OCI-LY1 (cell line): ENCODE data around the gene CCT3.
A peak's percentile ranks its signal among the peaks of the same experiment; 100 is the strongest.

Source experiments
- H2AFZ ChIP-seq: fragments of 200-600 bp; sonication (generic), shearing (Covaris generic); 2 replicates; pipeline ENCODE4 v1.6.0; 2014; ENCODE audit warnings: antibody characterized with exemption, mild to moderate bottlenecking, low read length
- H3F3A ChIP-seq: fragments of 200-600 bp; sonication (generic), shearing (Covaris generic); 2 replicates; pipeline ENCODE4 v1.6.0; 2014; ENCODE audit warnings: mild to moderate bottlenecking, antibody characterized with exemption, low read length, moderate library complexity; ENCODE audit not compliant: insufficient read depth
- H3K27ac ChIP-seq: fragments of 200-600 bp; sonication (generic); 2 replicates; pipeline ENCODE4 v1.5.1; 2014; ENCODE audit warnings: low read length, mixed run types, mild to moderate bottlenecking, low read depth; ENCODE audit not compliant: poor library complexity, severe bottlenecking
- H3K27me3 ChIP-seq: fragments of 200-600 bp; sonication (generic); 2 replicates; pipeline ENCODE4 v1.6.0; 2014; ENCODE audit warnings: antibody characterized with exemption, mild to moderate bottlenecking, low read length, moderate library complexity; ENCODE audit not compliant: insufficient read depth
- H3K36me3 ChIP-seq: fragments of 200-600 bp; sonication (generic); 2 replicates; pipeline ENCODE4 v1.6.1; 2014; ENCODE audit warnings: mild to moderate bottlenecking, antibody characterized with exemption, low read length, moderate library complexity, mixed read lengths; ENCODE audit not compliant: insufficient read depth
- H3K4me1 ChIP-seq: fragments of 200-600 bp; sonication (generic); 2 replicates; pipeline ENCODE4 v1.5.1; 2014; ENCODE audit warnings: mild to moderate bottlenecking, low read length, moderate library complexity; ENCODE audit not compliant: insufficient read depth, severe bottlenecking
- H3K4me2 ChIP-seq: fragments of 200-600 bp; sonication (generic), shearing (Covaris generic); 2 replicates; pipeline ENCODE4 v1.6.1; 2014; ENCODE audit warnings: low read length
- H3K4me3 ChIP-seq: fragments of 200-600 bp; sonication (generic); 2 replicates; pipeline ENCODE4 v1.5.1; 2014; ENCODE audit warnings: low read length, low read depth, mild to moderate bottlenecking, mixed read lengths; ENCODE audit not compliant: poor library complexity, severe bottlenecking
- H3K79me2 ChIP-seq: fragments of 200-600 bp; shearing (Covaris generic); 2 replicates; pipeline ENCODE4 v1.6.1; 2016; ENCODE audit warnings: mixed run types, low read length, mixed read lengths; ENCODE audit not compliant: insufficient read depth
- H3K9ac ChIP-seq: fragments of 200-600 bp; sonication (generic), shearing (Covaris generic); 2 replicates; pipeline ENCODE4 v1.6.1; 2014; ENCODE audit warnings: mild to moderate bottlenecking, low read length, mixed read lengths
- H3K9me2 ChIP-seq: fragments of 200-600 bp; sonication (generic), shearing (Covaris generic); 2 replicates; pipeline ENCODE4 v1.6.1; 2014; ENCODE audit warnings: low read depth, mild to moderate bottlenecking, low read length, mixed read lengths
- H3K9me3 ChIP-seq: fragments of 200-600 bp; shearing (Covaris generic); 2 replicates; pipeline ENCODE4 v1.6.1; 2014; ENCODE audit warnings: low read length, mixed read lengths
- H4K20me1 ChIP-seq: fragments of 200-600 bp; sonication (generic), shearing (Covaris generic); 2 replicates; pipeline ENCODE4 v1.6.0; 2016; ENCODE audit warnings: mild to moderate bottlenecking, low read length; ENCODE audit not compliant: insufficient read depth
- CTCF ChIP-seq: fragments of 200-600 bp; sonication (generic), shearing (Covaris generic); IDR thresholded peaks from 2 replicates; pipeline ENCODE4 v1.5.1; 2017; ENCODE audit warnings: mild to moderate bottlenecking, antibody characterized with exemption, low read length, moderate library complexity, mixed read lengths
- EZH2 ChIP-seq: fragments of 200-600 bp; sonication (generic), shearing (Covaris generic); IDR thresholded peaks from 2 replicates; pipeline ENCODE4 v1.8.0; 2017; ENCODE audit warnings: borderline replicate concordance, mixed run types, mild to moderate bottlenecking, antibody characterized with exemption, low read length, moderate library complexity, mixed read lengths

Gene CCT3

GRCh38 chr1:156386134-156386901 lies 48.2 kb upstream of the CCT3 start:
- H3K9me2 ChIP-seq = no peaks in the 10 kb centered on the region
- H4K20me1 ChIP-seq = no peaks in the 10 kb centered on the region
- H3K36me3 ChIP-seq = no peaks in the 10 kb centered on the region
- no peaks in the 10 kb centered on the region for H3K79me2 ChIP-seq
- no peak overlapping the region for H3K4me3 ChIP-seq
- no peak overlapping the region for H3K4me2 ChIP-seq
- no peak overlapping the region for H3K27ac ChIP-seq
- H3K4me1 ChIP-seq = peaks cover 6% of the 10 kb centered on the region
- H3K27me3 ChIP-seq = no peaks in the 10 kb centered on the region
- H2AFZ ChIP-seq = no peak overlapping the region
- no peaks in the 10 kb centered on the region for H3F3A ChIP-seq
- TF ChIP-seq CTCF = no peak
- TF ChIP-seq EZH2 = no peak
- no peak overlapping the region for H3K9ac ChIP-seq
- H3K9me3 ChIP-seq = no peaks in the 10 kb centered on the region

- no peak overlapping the region for H3K9ac ChIP-seq
- no peaks in the 10 kb centered on the region for H3K27me3 ChIP-seq
- H2AFZ ChIP-seq = no peak overlapping the region
- no peaks in the 10 kb centered on the region for H3K9me2 ChIP-seq
- no peaks in the 10 kb centered on the region for H3K36me3 ChIP-seq
- H3K4me2 ChIP-seq = no peak overlapping the region
- H3F3A ChIP-seq = no peaks in the 10 kb centered on the region
- no peaks in the 10 kb centered on the region for H3K9me3 ChIP-seq
- TF ChIP-seq EZH2 (no peak), CTCF (peak; percentile 97)
- H3K27ac ChIP-seq = no peak overlapping the region
- H4K20me1 ChIP-seq = no peaks in the 10 kb centered on the region
- no peaks in the 10 kb centered on the region for H3K79me2 ChIP-seq
- H3K4me3 ChIP-seq = no peak overlapping the region
- H3K4me1 ChIP-seq = peaks cover 6% of the 10 kb centered on the region
These were observed 47.5 kb upstream of the CCT3 start for GRCh38 chr1:156385534-156386031.

- no peak overlapping the region for H3K9ac ChIP-seq
- H3K79me2 ChIP-seq = no peaks in the 10 kb centered on the region
- H3K27ac ChIP-seq = no peak overlapping the region
- no peak overlapping the region for H3K4me3 ChIP-seq
- no peaks in the 10 kb centered on the region for H3K27me3 ChIP-seq
- H3K9me3 ChIP-seq = no peaks in the 10 kb centered on the region
- H3K9me2 ChIP-seq = no peaks in the 10 kb centered on the region
- no peak for TF ChIP-seq CTCF
- TF ChIP-seq EZH2 = no peak
- H3K4me2 ChIP-seq = no peak overlapping the region
- peaks cover 6% of the 10 kb centered on the region for H3K4me1 ChIP-seq
- no peaks in the 10 kb centered on the region for H3F3A ChIP-seq
- H2AFZ ChIP-seq = no peak overlapping the region
- H4K20me1 ChIP-seq = no peaks in the 10 kb centered on the region
- H3K36me3 ChIP-seq = no peaks in the 10 kb centered on the region
These were observed 46.6 kb upstream of the CCT3 start for GRCh38 chr1:156384658-156385057.
